ENCODE data around the gene SLC2A13.
A peak's percentile ranks its signal among the peaks of the same experiment; 100 is the strongest.

Gene SLC2A13

DNA sequence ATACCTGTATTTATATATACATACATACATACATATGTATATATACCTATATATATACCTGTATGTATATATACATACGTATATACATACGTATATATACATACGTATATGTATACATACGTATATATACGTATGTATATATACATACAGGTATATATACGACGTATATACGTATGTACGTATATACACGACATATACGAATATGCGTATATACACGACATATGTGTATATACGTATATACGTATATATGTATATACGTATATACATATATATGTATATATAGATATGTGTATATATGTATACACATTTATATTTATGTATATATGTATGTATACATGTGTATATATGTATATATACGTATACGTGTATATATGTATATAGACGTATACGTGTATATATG is 393.5 kb downstream of the SLC2A13 start:
- FAIRE-seq: peak; percentile 91

Data from endometrium (tissue), 2 donors.